RCC 7860 (cell line): ENCODE data around the gene LDLR.
A peak's percentile ranks its signal among the peaks of the same experiment; 100 is the strongest.
"Not testable (repeated sequence)": the region's sequence is repeated elsewhere in the genome, so short reads cannot be mapped to it uniquely, and the experiment has no call there.

Experiments used
- DNase-seq: peaks from one replicate; pipeline ENCODE4 v3.0.0-alpha.2; 2015; ENCODE audit warnings: low spot score
- FAIRE-seq: peaks from 2 replicates; lab custom pipeline; 2012; peaks lifted over from hg19 to GRCh38; lab: Jason Lieb, UNC

Gene LDLR

GRCh38 chr19:11069561-11069960, 19.7 kb upstream of the LDLR start:
- no peak for FAIRE-seq
- DNase-seq, result no peak

- FAIRE-seq (no peak), DNase-seq (no peak)
Observed at GRCh38 chr19:11070123-11070522, 19.1 kb upstream of the LDLR start.

- no peak for FAIRE-seq
- no peak for DNase-seq
Observed at GRCh38 chr19:11073568-11073967, 15.7 kb upstream of the LDLR start.

GRCh38 chr19:11076792-11077191, 12.5 kb upstream of the LDLR start:
- not testable (repeated sequence) for FAIRE-seq, DNase-seq

GRCh38 chr19:11078893-11079292, 10.4 kb upstream of the LDLR start:
- DNase-seq (no peak), FAIRE-seq (no peak)

- DNase-seq (no peak), FAIRE-seq (no peak)
Observed at GRCh38 chr19:11079999-11080398, 9.3 kb upstream of the LDLR start.

- DNase-seq (no peak), FAIRE-seq (no peak)
Observed at GRCh38 chr19:11087870-11088505, 1.3 kb upstream of the LDLR start.

- FAIRE-seq, result no peak
- DNase-seq, result no peak
Observed at GRCh38 chr19:11088506-11089253, 583 bp upstream of the LDLR start.

- FAIRE-seq, DNase-seq: not testable (repeated sequence)
Observed at GRCh38 chr19:11090014-11090263, 676 bp downstream of the LDLR start.

- peak; percentile 92 for DNase-seq
- FAIRE-seq, result no peak
Observed at GRCh38 chr19:11090264-11090996, 1.2 kb downstream of the LDLR start.

GRCh38 chr19:11090997-11091702, 1.9 kb downstream of the LDLR start:
- DNase-seq (no peak), FAIRE-seq (no peak)

GRCh38 chr19:11091703-11092153, 2.5 kb downstream of the LDLR start:
- FAIRE-seq, result peak; percentile 89
- peak; percentile 96 for DNase-seq

GRCh38 chr19:11092181-11092538, 2.9 kb downstream of the LDLR start:
- no peak for FAIRE-seq
- DNase-seq, result peak; percentile 70

- FAIRE-seq (no peak), DNase-seq (no peak)
Observed at GRCh38 chr19:11093689-11094238, 4.5 kb downstream of the LDLR start.

GRCh38 chr19:11094520-11094894, 5.2 kb downstream of the LDLR start:
- FAIRE-seq (no peak), DNase-seq (no peak)

GRCh38 chr19:11096210-11096841, 7.1 kb downstream of the LDLR start:
- FAIRE-seq, result no peak
- DNase-seq, result no peak

- not testable (repeated sequence) for DNase-seq, FAIRE-seq
Observed at GRCh38 chr19:11097367-11097766, 8.1 kb downstream of the LDLR start.

- DNase-seq (no peak), FAIRE-seq (no peak)
Observed at GRCh38 chr19:11098327-11098726, 9.1 kb downstream of the LDLR start.

GRCh38 chr19:11098861-11099260, 9.6 kb downstream of the LDLR start:
- no peak for DNase-seq
- no peak for FAIRE-seq

- no peak for DNase-seq
- FAIRE-seq, result no peak
Observed at GRCh38 chr19:11100049-11100448, 10.8 kb downstream of the LDLR start.

- no peak for DNase-seq
- no peak for FAIRE-seq
Observed at GRCh38 chr19:11101057-11101456, 11.8 kb downstream of the LDLR start.
